CD14-positive monocyte (primary cell): ENCODE results near the gene ANGPTL7. TPM values are rescaled to one million over a fixed set of nuclear protein-coding genes. Genes with fewer than 3 reads are reported as not detected.

ENCODE experiments used
- DNase-seq, 3 donors: peaks; one replicate each; pipeline ENCODE4 v3.0.0-alpha.2; 2011 to 2022
- H2AFZ ChIP-seq: 2 replicates; pipeline ENCODE4 v1.6.0; 2012; ENCODE audit warnings: mild to moderate bottlenecking, low read depth, low read length, inconsistent platforms; ENCODE audit not compliant: insufficient read depth, poor library complexity, severe bottlenecking
- H3K27ac ChIP-seq, 2 donors: 1 replicate in 1 of 2; 2 replicates in 1 of 2; pipeline ENCODE4 v1.5.1; 2012 to 2013; ENCODE audit warnings: low read length in 2 of 2, control low read depth in 1 of 2, inconsistent platforms in 1 of 2, low read depth in 1 of 2, mild to moderate bottlenecking in 1 of 2
- H3K27me3 ChIP-seq, 2 donors: one replicate each; pipeline versions ENCODE4 v1.6.0 to v1.6.1; 2011 to 2013; ENCODE audit warnings: low read length in 2 of 2; ENCODE audit not compliant: control insufficient read depth in 2 of 2, insufficient read depth in 2 of 2
- H3K36me3 ChIP-seq, 2 donors: replicated peaks in 1 of 2; 1 replicate in 1 of 2; 2 replicates in 1 of 2; pipeline versions ENCODE4 v1.5.1 to v1.6.1; 2012 to 2013; ENCODE audit warnings: low read length in 2 of 2, control low read depth in 1 of 2, inconsistent platforms in 1 of 2, mild to moderate bottlenecking in 1 of 2; ENCODE audit not compliant: insufficient read depth in 2 of 2, control insufficient read depth in 1 of 2
- H3K4me1 ChIP-seq, 2 donors: 1 replicate in 1 of 2; 2 replicates in 1 of 2; pipeline versions ENCODE4 v1.5.1 to v1.6.1; 2012 to 2013; ENCODE audit warnings: low read length in 2 of 2, control low read depth in 1 of 2, inconsistent platforms in 1 of 2, mild to moderate bottlenecking in 1 of 2, moderate library complexity in 1 of 2; ENCODE audit not compliant: insufficient read depth in 2 of 2, control insufficient read depth in 1 of 2
- H3K4me2 ChIP-seq: replicated peaks from 2 replicates; pipeline ENCODE3; 2012; ENCODE audit warnings: low read length, moderate library complexity, mild to moderate bottlenecking; ENCODE audit not compliant: poor library complexity, severe bottlenecking; ENCODE audit errors: extremely low read depth
- H3K4me3 ChIP-seq, 3 experiments: fragments of 200-600 bp in 1 of 3; sonication (generic) in 1 of 3; replicated peaks in 1 of 3; 1 replicate in 2 of 3; 2 replicates in 1 of 3; pipeline ENCODE4 v1.5.1; 2011 to 2013; ENCODE audit warnings: low read length in 3 of 3, mild to moderate bottlenecking in 3 of 3, control low read depth in 2 of 3, low read depth in 2 of 3, inconsistent platforms in 1 of 3, moderate library complexity in 1 of 3
- H3K79me2 ChIP-seq: 2 replicates; pipeline ENCODE4 v1.6.0; 2012; ENCODE audit warnings: mild to moderate bottlenecking, control low read depth, inconsistent platforms, low read length, moderate library complexity; ENCODE audit not compliant: insufficient read depth
- H3K9ac ChIP-seq: 2 replicates; pipeline ENCODE4 v1.6.0; 2017; ENCODE audit warnings: low read length, mild to moderate bottlenecking; ENCODE audit not compliant: insufficient read depth, poor library complexity, severe bottlenecking
- H3K9me3 ChIP-seq, 2 donors: replicated peaks in 1 of 2; 1 replicate in 1 of 2; 2 replicates in 1 of 2; pipeline versions ENCODE4 v1.5.1 to v1.6.1; 2012 to 2013; ENCODE audit warnings: low read length in 2 of 2, control low read depth in 1 of 2; ENCODE audit not compliant: control insufficient read depth in 1 of 2, insufficient read depth in 1 of 2
- H4K20me1 ChIP-seq: 2 replicates; pipeline ENCODE4 v1.6.0; 2012; ENCODE audit warnings: mild to moderate bottlenecking, low read length, control low read depth, moderate library complexity; ENCODE audit not compliant: insufficient read depth
- H3K27ac Mint-ChIP-seq, 7 donors: one replicate each; pipeline ENCODE4 v1.8.0; 2020; ENCODE audit warnings: mild to moderate bottlenecking in 7 of 7, mixed read lengths in 7 of 7, moderate library complexity in 6 of 7, inconsistent platforms in 2 of 7
- H3K27me3 Mint-ChIP-seq, 3 donors: one replicate each; pipeline ENCODE4 v1.8.0; 2021 to 2022; ENCODE audit warnings: low read depth in 3 of 3, mild to moderate bottlenecking in 3 of 3, mixed read lengths in 3 of 3, moderate library complexity in 3 of 3, inconsistent platforms in 1 of 3
- H3K36me3 Mint-ChIP-seq, 2 donors: one replicate each; pipeline ENCODE4 v1.8.0; 2020; ENCODE audit warnings: mixed read lengths in 2 of 2, inconsistent platforms in 1 of 2, mild to moderate bottlenecking in 1 of 2
- H3K4me1 Mint-ChIP-seq: one replicate; pipeline ENCODE4 v1.8.0; 2020; ENCODE audit warnings: mild to moderate bottlenecking, mixed read lengths
- H3K4me3 Mint-ChIP-seq, 2 donors: one replicate each; pipeline ENCODE4 v1.8.0; 2020; ENCODE audit warnings: mild to moderate bottlenecking in 2 of 2, mixed read lengths in 2 of 2, moderate library complexity in 1 of 2
- H3K9me3 Mint-ChIP-seq, 7 donors: one replicate each; pipeline ENCODE4 v1.8.0; 2020 to 2022; ENCODE audit warnings: mixed read lengths in 7 of 7, mild to moderate bottlenecking in 6 of 7, moderate library complexity in 6 of 7, inconsistent platforms in 2 of 7
- WGBS: methylation state at CpG from one replicate; pipeline ENCODE4 v1.1.5; 2013; ENCODE audit warnings: missing lambda C conversion rate; ENCODE audit not compliant: insufficient coverage; 5-methylcytosine and 5-hydroxymethylcytosine counted together
- intact Hi-C, 2 donors: fragments of 100-400 bp; cut with micrococcal nuclease; formaldehyde crosslinking; loops; one replicate each; pipeline versions ENCODE4 v1.15.0 to v1.15.1; 2023
- polyA plus RNA-seq, 3 donors: library from polyadenylated mRNA; depleted of rRNA in 1 of 3; unstranded in 2 of 3; stranded (reverse) in 1 of 3; fragments of 300-500 nt in 2 of 3; fragments of >200 nt in 1 of 3; fragmentation: Illumina TruSeq in 2 of 3; gene quantifications; 1 replicate in 2 of 3; 2 replicates in 1 of 3; pipeline ENCODE4 v1.2.3, GENCODE V29; 2012 to 2021
- TF ChIP-seq, protein P1 (sequence below): fragments of 200-600 bp; IDR thresholded peaks from one replicate; pipeline ENCODE4 v1.8.0; 2022; ENCODE audit warnings: antibody characterized with exemption, mild to moderate bottlenecking

The ANGPTL7 gene
- polyA plus RNA-seq, 3 donors = not detected

DNA sequence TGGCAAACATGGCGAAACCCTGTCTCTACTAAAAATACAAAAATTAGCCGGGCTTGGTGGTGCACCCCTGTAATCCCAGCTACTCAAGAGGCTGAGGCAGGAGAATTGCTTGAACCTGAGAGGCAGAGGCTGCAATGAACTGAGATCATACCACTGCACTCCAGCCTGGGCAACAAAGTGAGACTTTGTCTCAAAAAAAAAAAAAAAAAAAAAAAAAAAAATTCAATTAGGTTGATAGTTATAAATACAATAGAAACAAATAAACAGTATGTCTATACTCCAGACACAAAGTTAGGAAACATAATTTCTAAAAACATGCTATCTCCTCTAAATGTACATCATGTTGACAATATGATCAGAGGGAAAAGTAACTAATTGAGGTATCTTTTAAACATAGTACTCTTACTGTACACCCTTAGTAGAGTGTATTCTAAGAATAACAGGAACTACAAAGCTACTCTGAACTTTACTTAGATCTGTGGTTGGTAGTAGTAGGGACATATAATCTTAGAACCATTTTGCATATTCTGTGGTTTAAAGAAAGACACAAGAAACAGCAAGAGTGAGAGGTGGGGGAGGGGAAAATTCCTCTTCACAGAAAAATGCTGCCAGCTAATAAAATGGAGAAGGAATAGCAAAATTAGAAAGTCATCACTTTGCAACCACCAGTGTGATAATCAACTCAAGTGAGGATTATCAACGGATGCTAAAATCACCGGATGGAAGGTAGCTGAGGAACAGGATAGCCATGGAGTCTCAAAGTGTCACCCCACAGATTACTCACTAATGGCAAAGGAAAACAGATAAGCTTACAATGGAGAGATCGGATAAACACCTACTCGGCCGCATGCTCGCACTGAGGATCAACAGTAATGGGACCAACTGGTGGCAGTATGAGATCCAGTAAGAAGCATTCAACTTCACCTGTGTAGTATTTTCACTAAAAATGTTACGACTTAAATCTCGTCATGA, 38.2 kb downstream of the ANGPTL7 start:
- H3K4me3 Mint-ChIP-seq = no peak overlapping the region
- Histone ChIP-seq H4K20me1 (no peaks in the 10 kb centered on the region), H3K4me3 (no peak overlapping the region), H3K79me2 (no peaks in the 10 kb centered on the region), H3K27ac (no peak overlapping the region), H3K27me3 (no peaks in the 10 kb centered on the region), H3K9me3 (no peaks in the 10 kb centered on the region), H3K36me3 (peaks cover 82 to 92% of the 10 kb centered on the region in 2 donors), H3K9ac (no peak overlapping the region), H2AFZ (no peak overlapping the region), H3K4me2 (no peak overlapping the region), H3K4me1 (no peaks in the 10 kb centered on the region)
- no peak for DNase-seq
- TF ChIP-seq, protein P1, sequence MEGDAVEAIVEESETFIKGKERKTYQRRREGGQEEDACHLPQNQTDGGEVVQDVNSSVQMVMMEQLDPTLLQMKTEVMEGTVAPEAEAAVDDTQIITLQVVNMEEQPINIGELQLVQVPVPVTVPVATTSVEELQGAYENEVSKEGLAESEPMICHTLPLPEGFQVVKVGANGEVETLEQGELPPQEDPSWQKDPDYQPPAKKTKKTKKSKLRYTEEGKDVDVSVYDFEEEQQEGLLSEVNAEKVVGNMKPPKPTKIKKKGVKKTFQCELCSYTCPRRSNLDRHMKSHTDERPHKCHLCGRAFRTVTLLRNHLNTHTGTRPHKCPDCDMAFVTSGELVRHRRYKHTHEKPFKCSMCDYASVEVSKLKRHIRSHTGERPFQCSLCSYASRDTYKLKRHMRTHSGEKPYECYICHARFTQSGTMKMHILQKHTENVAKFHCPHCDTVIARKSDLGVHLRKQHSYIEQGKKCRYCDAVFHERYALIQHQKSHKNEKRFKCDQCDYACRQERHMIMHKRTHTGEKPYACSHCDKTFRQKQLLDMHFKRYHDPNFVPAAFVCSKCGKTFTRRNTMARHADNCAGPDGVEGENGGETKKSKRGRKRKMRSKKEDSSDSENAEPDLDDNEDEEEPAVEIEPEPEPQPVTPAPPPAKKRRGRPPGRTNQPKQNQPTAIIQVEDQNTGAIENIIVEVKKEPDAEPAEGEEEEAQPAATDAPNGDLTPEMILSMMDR = no peak
- intact Hi-C loops = no loop called here
- 98% methylated on average over 6 of the region's 10 CpGs for WGBS
- peaks cover 75 to 87% of the 10 kb centered on the region in 2 donors for H3K36me3 Mint-ChIP-seq
- no peaks in the 10 kb centered on the region for H3K9me3 Mint-ChIP-seq
- H3K4me1 Mint-ChIP-seq = no peaks in the 10 kb centered on the region
- peak overlapping the region in 2 of 7 donors; percentile 0 to 55 for H3K27ac Mint-ChIP-seq
- no peaks in the 10 kb centered on the region for H3K27me3 Mint-ChIP-seq

DNA sequence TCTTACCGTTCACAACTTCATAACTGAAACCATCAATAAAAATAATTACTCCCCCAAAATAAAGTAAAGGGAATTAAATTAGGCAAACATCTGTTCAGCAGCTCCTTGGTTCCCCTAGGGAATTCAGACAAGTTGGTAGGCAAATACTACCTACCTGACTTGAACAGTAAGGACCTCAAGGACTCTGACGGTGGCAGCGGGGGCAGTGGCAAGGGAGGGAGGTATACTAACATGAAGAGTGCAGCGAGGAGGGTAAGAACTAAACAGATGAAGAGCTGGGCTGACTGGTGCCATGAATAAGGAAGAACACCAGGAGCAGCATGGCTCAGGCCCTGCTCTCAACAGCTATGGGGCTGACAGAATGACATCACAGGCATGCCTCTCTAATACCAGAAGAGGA, 40.0 kb downstream of the ANGPTL7 start:
- H3K27me3 ChIP-seq = no peaks in the 10 kb centered on the region
- H3K4me2 ChIP-seq = no peak overlapping the region
- intact Hi-C loops = no loop called here
- H3K9me3 ChIP-seq = no peaks in the 10 kb centered on the region
- H3K36me3 ChIP-seq = peaks cover 84 to 94% of the 10 kb centered on the region in 2 donors
- 93% methylated on average over 3 of the region's 4 CpGs for WGBS
- no peak overlapping the region for H2AFZ ChIP-seq
- H3K9ac ChIP-seq = no peak overlapping the region
- TF ChIP-seq, protein P1 = no peak
- Mint-ChIP-seq H3K4me3 (no peak overlapping the region), H3K27me3 (no peaks in the 10 kb centered on the region), H3K9me3 (no peaks in the 10 kb centered on the region), H3K4me1 (no peaks in the 10 kb centered on the region), H3K27ac (peak overlapping the region in 1 of 7 donors; percentile 44), H3K36me3 (peaks cover 79 to 91% of the 10 kb centered on the region in 2 donors)
- no peak overlapping the region for H3K4me3 ChIP-seq
- DNase-seq = no peak
- no peaks in the 10 kb centered on the region for H4K20me1 ChIP-seq
- no peak overlapping the region for H3K27ac ChIP-seq
- H3K79me2 ChIP-seq = no peaks in the 10 kb centered on the region
- no peaks in the 10 kb centered on the region for H3K4me1 ChIP-seq
